Measurements from ENCODE around the gene IL1RL2. TPM values are rescaled to one million over a fixed set of nuclear protein-coding genes. Genes with fewer than 3 reads are reported as not detected.

Gene IL1RL2
- total and polyA plus RNA-seq, 2 donors, result 0.33 to 0.90 TPM

- WGBS, result 66% methylated on average over 27 of the region's 27 CpGs
- no peak overlapping the region for H3K27ac ChIP-seq (ENCODE audit: low read depth)
- no peaks in the 10 kb centered on the region for H3K4me1 ChIP-seq (ENCODE audit: insufficient read depth)
- no peaks in the 10 kb centered on the region for H3K36me3 ChIP-seq (ENCODE audit: insufficient read depth)
- DNase-seq (ENCODE audit: extremely low spot score), result no peak
- H3K4me3 ChIP-seq (ENCODE audit: low read depth, low read length), result no peak overlapping the region
Observed at GRCh38 chr2:102245266-102246151, 58.7 kb downstream of the IL1RL2 start.

- 86% methylated on average over 37 of the region's 37 CpGs for WGBS
- Histone ChIP-seq H3K4me1 (ENCODE audit: insufficient read depth) (no peaks in the 10 kb centered on the region), H3K27ac (ENCODE audit: low read depth) (no peak overlapping the region), H3K36me3 (ENCODE audit: insufficient read depth) (no peaks in the 10 kb centered on the region), H3K4me3 (ENCODE audit: low read depth, low read length) (no peak overlapping the region)
- DNase-seq (ENCODE audit: extremely low spot score), result no peak
Observed at GRCh38 chr2:102250278-102250821, 63.5 kb downstream of the IL1RL2 start.

- no peak overlapping the region for H3K27ac ChIP-seq (ENCODE audit: low read depth)
- no peak for DNase-seq (ENCODE audit: extremely low spot score)
- no peaks in the 10 kb centered on the region for H3K4me1 ChIP-seq (ENCODE audit: insufficient read depth)
- 7% methylated on average over 52 of the region's 52 CpGs for WGBS
- peak overlapping the region; percentile 27 for H3K4me3 ChIP-seq (ENCODE audit: low read depth, low read length)
- H3K36me3 ChIP-seq (ENCODE audit: insufficient read depth), result no peaks in the 10 kb centered on the region
Observed at GRCh38 chr2:102251042-102251848, 64.4 kb downstream of the IL1RL2 start.

GRCh38 chr2:102251849-102252203 lies 65.0 kb downstream of the IL1RL2 start:
- DNase-seq (ENCODE audit: extremely low spot score), result no peak
- Histone ChIP-seq H3K27ac (ENCODE audit: low read depth) (no peak overlapping the region), H3K36me3 (ENCODE audit: insufficient read depth) (no peaks in the 10 kb centered on the region), H3K4me3 (ENCODE audit: low read depth, low read length) (no peak overlapping the region), H3K4me1 (ENCODE audit: insufficient read depth) (no peaks in the 10 kb centered on the region)
- 37% methylated on average over 1 of the region's 1 CpG for WGBS

GRCh38 chr2:102252236-102252635 lies 65.4 kb downstream of the IL1RL2 start:
- Histone ChIP-seq H3K4me3 (ENCODE audit: low read depth, low read length) (no peak overlapping the region), H3K27ac (ENCODE audit: low read depth) (no peak overlapping the region), H3K4me1 (ENCODE audit: insufficient read depth) (no peaks in the 10 kb centered on the region), H3K36me3 (ENCODE audit: insufficient read depth) (no peaks in the 10 kb centered on the region)
- no peak for DNase-seq (ENCODE audit: extremely low spot score)
- WGBS, result 96% methylated on average over 2 of the region's 2 CpGs

GRCh38 chr2:102253140-102253752 lies 66.4 kb downstream of the IL1RL2 start:
- 86% methylated on average over 1 of the region's 1 CpG for WGBS
- no peak for DNase-seq (ENCODE audit: extremely low spot score)
- Histone ChIP-seq H3K36me3 (ENCODE audit: insufficient read depth) (no peaks in the 10 kb centered on the region), H3K4me3 (ENCODE audit: low read depth, low read length) (no peak overlapping the region), H3K27ac (ENCODE audit: low read depth) (no peak overlapping the region), H3K4me1 (ENCODE audit: insufficient read depth) (no peaks in the 10 kb centered on the region)

- no peaks in the 10 kb centered on the region for H3K4me1 ChIP-seq (ENCODE audit: insufficient read depth)
- WGBS, result 46% methylated on average over 2 of the region's 2 CpGs
- H3K4me3 ChIP-seq (ENCODE audit: low read depth, low read length), result no peak overlapping the region
- no peak for DNase-seq (ENCODE audit: extremely low spot score)
- no peaks in the 10 kb centered on the region for H3K36me3 ChIP-seq (ENCODE audit: insufficient read depth)
- H3K27ac ChIP-seq (ENCODE audit: low read depth), result no peak overlapping the region
Observed at GRCh38 chr2:102253753-102254150, 66.9 kb downstream of the IL1RL2 start.

- DNase-seq (ENCODE audit: extremely low spot score), result no peak
- Histone ChIP-seq H3K4me1 (ENCODE audit: insufficient read depth) (no peaks in the 10 kb centered on the region), H3K4me3 (ENCODE audit: low read depth, low read length) (no peak overlapping the region), H3K36me3 (ENCODE audit: insufficient read depth) (no peaks in the 10 kb centered on the region), H3K27ac (ENCODE audit: low read depth) (no peak overlapping the region)
Observed at GRCh38 chr2:102256276-102256675, 69.5 kb downstream of the IL1RL2 start.

GRCh38 chr2:102256874-102257462 lies 70.1 kb downstream of the IL1RL2 start:
- 87% methylated on average over 5 of the region's 5 CpGs for WGBS
- H3K27ac ChIP-seq (ENCODE audit: low read depth), result no peak overlapping the region
- H3K4me3 ChIP-seq (ENCODE audit: low read depth, low read length), result no peak overlapping the region
- DNase-seq (ENCODE audit: extremely low spot score), result no peak
- H3K36me3 ChIP-seq (ENCODE audit: insufficient read depth), result no peaks in the 10 kb centered on the region
- no peaks in the 10 kb centered on the region for H3K4me1 ChIP-seq (ENCODE audit: insufficient read depth)

GRCh38 chr2:102258025-102258385 lies 71.2 kb downstream of the IL1RL2 start:
- H3K36me3 ChIP-seq (ENCODE audit: insufficient read depth), result no peaks in the 10 kb centered on the region
- no peak overlapping the region for H3K4me3 ChIP-seq (ENCODE audit: low read depth, low read length)
- H3K4me1 ChIP-seq (ENCODE audit: insufficient read depth), result no peaks in the 10 kb centered on the region
- no peak overlapping the region for H3K27ac ChIP-seq (ENCODE audit: low read depth)
- 84% methylated on average over 2 of the region's 2 CpGs for WGBS
- no peak for DNase-seq (ENCODE audit: extremely low spot score)

GRCh38 chr2:102258386-102259074 lies 71.7 kb downstream of the IL1RL2 start:
- Histone ChIP-seq H3K4me1 (ENCODE audit: insufficient read depth) (no peaks in the 10 kb centered on the region), H3K36me3 (ENCODE audit: insufficient read depth) (no peaks in the 10 kb centered on the region), H3K27ac (ENCODE audit: low read depth) (no peak overlapping the region), H3K4me3 (ENCODE audit: low read depth, low read length) (no peak overlapping the region)
- 83% methylated on average over 3 of the region's 3 CpGs for WGBS
- DNase-seq (ENCODE audit: extremely low spot score), result no peak

- Histone ChIP-seq H3K27ac (ENCODE audit: low read depth) (no peak overlapping the region), H3K36me3 (ENCODE audit: insufficient read depth) (no peaks in the 10 kb centered on the region), H3K4me1 (ENCODE audit: insufficient read depth) (no peaks in the 10 kb centered on the region), H3K4me3 (ENCODE audit: low read depth, low read length) (no peak overlapping the region)
- no peak for DNase-seq (ENCODE audit: extremely low spot score)
- 85% methylated on average over 5 of the region's 5 CpGs for WGBS
Observed at GRCh38 chr2:102261467-102262135, 74.8 kb downstream of the IL1RL2 start.
